GM18909 (cell line): ENCODE measurements around the gene MEAK7.

Experiments used
- ATAC-seq: cut with Tn5 transposase; IDR thresholded peaks from one replicate; pipeline ENCODE4 v1.9.1; 2021; ENCODE audit warnings: mild to moderate bottlenecking; ENCODE audit not compliant: unreplicated experiment, poor library complexity

Gene MEAK7

GRCh38 chr16:84504420-84505248 is at the start of gene MEAK7:
MEAK7 (minus strand) TSS chr16:84504659; CDS start chr16:84498086, 6,573 bp downstream.
- ATAC-seq = peak; percentile 99

GRCh38 chr16:84553873-84554399 is 49.5 kb upstream of the MEAK7 start:
- ATAC-seq = no peak

- ATAC-seq = no peak
Observed at GRCh38 chr16:84552135-84552534, 47.7 kb upstream of the MEAK7 start.

GRCh38 chr16:84550096-84550495 is 45.6 kb upstream of the MEAK7 start:
- no peak for ATAC-seq

- ATAC-seq = no peak
Observed at GRCh38 chr16:84548971-84549844, 44.7 kb upstream of the MEAK7 start.

GRCh38 chr16:84548508-84548907 is 44.0 kb upstream of the MEAK7 start:
- no peak for ATAC-seq

GRCh38 chr16:84547546-84548061 is 43.1 kb upstream of the MEAK7 start:
- no peak for ATAC-seq

- no peak for ATAC-seq
Observed at GRCh38 chr16:84546669-84547545, 42.4 kb upstream of the MEAK7 start.

- no peak for ATAC-seq
Observed at GRCh38 chr16:84545114-84545737, 40.8 kb upstream of the MEAK7 start.

- no peak for ATAC-seq
Observed at GRCh38 chr16:84544031-84544773, 39.7 kb upstream of the MEAK7 start.

- no peak for ATAC-seq
Observed at GRCh38 chr16:84543253-84543652, 38.8 kb upstream of the MEAK7 start.

- ATAC-seq = no peak
Observed at GRCh38 chr16:84541999-84542817, 37.7 kb upstream of the MEAK7 start.

- ATAC-seq = no peak
Observed at GRCh38 chr16:84540194-84540593, 35.7 kb upstream of the MEAK7 start.

- ATAC-seq = no peak
Observed at GRCh38 chr16:84538222-84538840, 33.9 kb upstream of the MEAK7 start.

- no peak for ATAC-seq
Observed at GRCh38 chr16:84537491-84538151, 33.2 kb upstream of the MEAK7 start.

GRCh38 chr16:84535851-84536250 is 31.4 kb upstream of the MEAK7 start:
- ATAC-seq = no peak

- no peak for ATAC-seq
Observed at GRCh38 chr16:84535408-84535807, 30.9 kb upstream of the MEAK7 start.
